Smooth muscle cell of the brain vasculature (primary cell): ENCODE data around the gene RAD51B.

ENCODE experiments used
- DNase-seq: peaks from one replicate; pipeline ENCODE4 v3.0.0-alpha.2; 2012; ENCODE audit warnings: low read depth, low spot score

RAD51B gene

GRCh38 chr14:68231898-68232297, 412.3 kb downstream of the RAD51B start:
- no peak for DNase-seq

- peak; percentile 93 for DNase-seq
Measured at GRCh38 chr14:68232300-68233055, 412.9 kb downstream of the RAD51B start.

- no peak for DNase-seq
Measured at GRCh38 chr14:68233101-68233784, 413.7 kb downstream of the RAD51B start.

- DNase-seq = no peak
Measured at GRCh38 chr14:68234101-68234905, 414.7 kb downstream of the RAD51B start.

GRCh38 chr14:68235011-68235410, 415.4 kb downstream of the RAD51B start:
- no peak for DNase-seq

GRCh38 chr14:68236582-68237458, 417.2 kb downstream of the RAD51B start:
- DNase-seq = no peak

- DNase-seq = no peak
Measured at GRCh38 chr14:68238551-68238950, 419.0 kb downstream of the RAD51B start.

- DNase-seq = no peak
Measured at GRCh38 chr14:68238976-68239375, 419.4 kb downstream of the RAD51B start.

- DNase-seq = no peak
Measured at GRCh38 chr14:68239988-68240771, 420.6 kb downstream of the RAD51B start.

- DNase-seq = no peak
Measured at GRCh38 chr14:68241862-68242487, 422.4 kb downstream of the RAD51B start.

GRCh38 chr14:68243450-68244010, 424.0 kb downstream of the RAD51B start:
- no peak for DNase-seq

- no peak for DNase-seq
Measured at GRCh38 chr14:68244262-68244980, 424.8 kb downstream of the RAD51B start.

- no peak for DNase-seq
Measured at GRCh38 chr14:68245146-68246073, 425.8 kb downstream of the RAD51B start.

- DNase-seq = no peak
Measured at GRCh38 chr14:68246074-68246785, 426.7 kb downstream of the RAD51B start.

GRCh38 chr14:68246786-68247105, 427.2 kb downstream of the RAD51B start:
- no peak for DNase-seq

- no peak for DNase-seq
Measured at GRCh38 chr14:68247274-68247673, 427.7 kb downstream of the RAD51B start.

GRCh38 chr14:68247676-68248268, 428.2 kb downstream of the RAD51B start:
- no peak for DNase-seq
